Transverse colon (tissue), 4 donors: ENCODE results near the gene PTPN18.

Experiments used
- EP300 ChIP-seq: sonication (generic); formaldehyde crosslinking; IDR thresholded peaks from one replicate; pipeline ENCODE4 v1.6.1; 2017; ENCODE audit warnings: antibody characterized with exemption, low read depth
- POLR2A ChIP-seq: fragments of 450-650 bp; IDR thresholded peaks from one replicate; pipeline ENCODE4 v1.6.1; 2016; ENCODE audit warnings: antibody characterized with exemption, mild to moderate bottlenecking, moderate library complexity
- POLR2AphosphoS5 ChIP-seq, 3 donors: sonication (generic); formaldehyde crosslinking; IDR thresholded peaks; one replicate each; pipeline ENCODE4 v1.6.1; 2016; ENCODE audit warnings: antibody characterized with exemption in 3 of 3
- TF ChIP-seq, protein P1 (sequence below), 5 experiments: fragments of 200-600 bp in 3 of 5; fragments of 450-650 bp in 2 of 5; sonication (generic) in 3 of 5; IDR thresholded peaks; 1 replicate in 2 of 5; 2 replicates in 3 of 5; pipeline ENCODE4 v1.5.1; 2016 to 2017; ENCODE audit warnings: antibody characterized with exemption in 5 of 5, inconsistent platforms in 3 of 5, mild to moderate bottlenecking in 2 of 5, moderate library complexity in 1 of 5

DNA sequence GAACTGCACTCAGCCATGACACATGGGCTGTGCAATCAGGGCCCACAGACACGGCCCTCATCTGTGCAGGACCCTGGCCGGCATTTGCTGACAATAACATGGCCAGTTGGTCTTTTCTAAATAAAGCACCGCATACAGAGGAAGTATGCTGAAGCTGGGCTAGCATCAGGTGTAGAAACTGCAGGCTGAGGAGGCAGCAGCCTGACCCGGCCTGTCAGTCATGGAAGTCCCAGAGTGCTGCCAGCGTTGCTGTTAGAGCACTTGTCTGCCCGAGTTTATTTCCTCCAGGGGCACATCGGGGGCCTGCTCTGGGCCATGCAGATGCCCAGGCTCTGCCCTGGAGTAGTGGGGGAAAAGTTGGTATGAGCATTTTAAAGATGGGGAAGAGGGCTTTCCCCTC is 4.1 kb upstream of the PTPN18 start:
- TF ChIP-seq, protein P1, sequence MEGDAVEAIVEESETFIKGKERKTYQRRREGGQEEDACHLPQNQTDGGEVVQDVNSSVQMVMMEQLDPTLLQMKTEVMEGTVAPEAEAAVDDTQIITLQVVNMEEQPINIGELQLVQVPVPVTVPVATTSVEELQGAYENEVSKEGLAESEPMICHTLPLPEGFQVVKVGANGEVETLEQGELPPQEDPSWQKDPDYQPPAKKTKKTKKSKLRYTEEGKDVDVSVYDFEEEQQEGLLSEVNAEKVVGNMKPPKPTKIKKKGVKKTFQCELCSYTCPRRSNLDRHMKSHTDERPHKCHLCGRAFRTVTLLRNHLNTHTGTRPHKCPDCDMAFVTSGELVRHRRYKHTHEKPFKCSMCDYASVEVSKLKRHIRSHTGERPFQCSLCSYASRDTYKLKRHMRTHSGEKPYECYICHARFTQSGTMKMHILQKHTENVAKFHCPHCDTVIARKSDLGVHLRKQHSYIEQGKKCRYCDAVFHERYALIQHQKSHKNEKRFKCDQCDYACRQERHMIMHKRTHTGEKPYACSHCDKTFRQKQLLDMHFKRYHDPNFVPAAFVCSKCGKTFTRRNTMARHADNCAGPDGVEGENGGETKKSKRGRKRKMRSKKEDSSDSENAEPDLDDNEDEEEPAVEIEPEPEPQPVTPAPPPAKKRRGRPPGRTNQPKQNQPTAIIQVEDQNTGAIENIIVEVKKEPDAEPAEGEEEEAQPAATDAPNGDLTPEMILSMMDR (IDR thresholded peaks at IDR 0.05): no peak
- TF ChIP-seq EP300 (no peak), POLR2A (no peak), POLR2AphosphoS5 (IDR thresholded peaks at IDR 0.05) (no peak)
